HG03066 (cell line): Measurements from ENCODE around the gene SCFD2.
"Not testable (repeated sequence)": the region's sequence is repeated elsewhere in the genome, so short reads cannot be mapped to it uniquely, and the experiment has no call there.

ENCODE experiments used
- ATAC-seq: cut with Tn5 transposase; IDR thresholded peaks from one replicate; pipeline ENCODE4 v1.9.1; 2021; ENCODE audit warnings: low read depth; ENCODE audit not compliant: unreplicated experiment

Gene SCFD2

DNA sequence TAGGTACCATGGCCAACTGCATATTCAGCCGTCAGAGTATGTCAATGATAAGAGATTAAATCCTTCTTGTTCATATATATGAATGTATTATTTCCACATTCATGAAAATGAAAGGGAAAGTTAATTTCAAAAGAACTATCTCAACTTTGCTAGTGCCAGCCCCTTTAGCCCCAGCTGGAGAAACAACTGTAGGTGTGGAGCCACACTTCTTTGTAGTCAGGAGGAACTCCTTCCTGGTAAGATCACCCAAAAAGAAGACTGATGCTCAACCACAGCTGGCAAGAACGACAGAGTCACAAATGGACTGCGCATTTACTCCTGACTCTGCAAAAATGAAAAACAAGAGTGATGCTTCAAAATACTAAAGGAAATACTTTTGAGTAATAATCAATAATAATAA, 367.4 kb downstream of the SCFD2 start:
- no peak for ATAC-seq

DNA sequence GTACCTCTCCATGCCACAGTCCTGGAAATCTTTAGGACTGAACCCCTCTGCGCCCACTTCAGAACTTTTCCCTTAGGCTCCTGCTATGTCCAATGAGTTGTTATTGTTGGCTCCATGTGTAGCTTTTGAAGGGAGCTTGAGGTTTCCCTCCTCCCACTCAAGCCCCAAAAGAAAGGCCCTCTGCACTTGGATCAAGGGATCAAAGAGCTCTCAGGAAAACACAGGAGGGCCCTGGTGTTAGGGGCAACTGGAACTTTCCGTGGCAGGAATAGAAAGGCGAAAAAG, 368.8 kb downstream of the SCFD2 start:
- no peak for ATAC-seq

DNA sequence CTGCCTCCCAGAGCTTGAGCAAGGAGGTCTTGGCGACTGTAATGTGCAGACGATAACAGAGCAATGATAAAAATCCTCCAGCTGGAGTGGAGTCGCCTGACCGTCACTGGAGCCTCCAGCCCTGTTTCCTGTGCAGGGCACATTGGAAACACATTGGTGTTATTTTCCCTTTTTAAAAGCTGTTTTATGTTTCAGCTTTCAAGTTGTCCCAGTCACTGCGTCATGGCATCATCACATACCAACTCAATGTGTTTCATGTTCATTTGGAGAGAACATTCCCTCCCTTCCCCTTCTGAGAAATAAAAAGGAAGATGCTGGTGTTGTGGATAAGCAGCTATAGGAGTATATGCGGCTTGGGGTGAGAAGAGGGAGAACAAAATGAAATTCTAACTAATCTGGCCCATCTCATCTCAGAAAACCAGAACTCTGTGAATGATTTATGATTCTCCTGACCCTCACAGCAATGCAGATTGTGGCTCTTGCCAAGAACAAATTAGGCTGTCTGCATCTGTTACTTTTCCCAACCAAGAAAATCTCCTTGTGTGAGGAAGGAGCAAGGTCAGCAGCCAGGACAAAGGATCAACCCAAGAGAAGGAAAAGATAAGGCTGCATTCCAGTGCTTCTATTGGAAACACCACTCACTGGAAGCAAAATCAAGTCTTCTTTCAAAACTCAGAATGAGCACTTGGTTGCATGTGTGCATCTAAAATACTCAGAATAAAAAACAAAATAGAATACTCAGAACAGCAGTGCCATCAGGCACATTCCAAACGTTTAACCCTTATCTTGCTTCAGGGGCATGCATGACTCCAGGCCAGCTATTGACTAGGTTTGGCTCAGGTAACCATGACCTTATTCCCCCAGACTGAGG, 369.4 kb downstream of the SCFD2 start:
- ATAC-seq: no peak

DNA sequence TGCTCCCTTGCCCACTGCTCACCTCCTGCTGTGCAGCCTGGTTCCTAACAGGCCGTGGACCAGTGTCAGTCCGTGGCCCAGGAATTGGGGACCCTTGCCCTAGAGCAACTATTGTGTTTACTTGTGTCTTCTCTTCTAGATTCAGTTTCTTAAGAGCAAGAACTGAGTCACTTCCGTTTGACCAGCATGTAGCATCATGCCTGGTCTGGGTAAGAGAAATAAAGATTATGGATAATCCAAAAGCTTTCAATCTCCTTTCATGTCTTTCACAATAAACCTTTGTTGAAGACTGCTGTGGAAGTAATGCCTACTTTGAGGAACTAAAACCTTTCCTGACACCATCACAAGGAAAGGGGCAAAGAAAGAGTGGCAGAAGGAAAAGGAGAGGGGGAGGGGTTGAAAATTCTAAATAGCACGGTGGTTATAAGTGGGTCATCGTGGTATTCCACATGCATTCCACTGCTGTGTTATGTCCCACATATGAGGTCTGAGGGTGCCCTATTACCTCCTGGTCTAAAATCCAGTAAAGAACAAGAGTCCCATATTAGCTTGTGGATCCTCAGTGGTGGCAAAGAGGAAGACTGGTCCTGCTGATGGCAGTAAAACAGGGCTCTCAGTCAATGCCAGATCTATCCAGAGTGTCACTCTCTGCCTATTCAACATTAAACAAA, 370.4 kb downstream of the SCFD2 start:
- no peak for ATAC-seq

DNA sequence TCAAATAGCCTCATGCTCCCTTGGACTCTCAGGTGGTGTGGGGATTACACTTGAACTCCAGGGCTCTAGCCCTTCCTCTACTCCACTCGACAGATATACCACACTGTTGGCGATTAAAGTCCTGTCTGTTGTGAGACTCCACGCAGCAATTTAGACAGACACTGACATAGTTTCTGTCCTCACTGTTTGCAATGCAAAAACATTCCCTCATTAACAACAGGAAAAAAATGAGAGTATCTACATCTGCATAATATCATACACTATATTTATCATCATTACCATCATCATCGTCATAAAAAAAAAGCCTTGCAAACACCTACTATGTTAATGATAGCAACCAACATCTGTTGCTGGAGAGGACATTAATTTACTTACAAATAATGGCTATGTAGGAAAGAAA, 371.3 kb downstream of the SCFD2 start:
- no peak for ATAC-seq

DNA sequence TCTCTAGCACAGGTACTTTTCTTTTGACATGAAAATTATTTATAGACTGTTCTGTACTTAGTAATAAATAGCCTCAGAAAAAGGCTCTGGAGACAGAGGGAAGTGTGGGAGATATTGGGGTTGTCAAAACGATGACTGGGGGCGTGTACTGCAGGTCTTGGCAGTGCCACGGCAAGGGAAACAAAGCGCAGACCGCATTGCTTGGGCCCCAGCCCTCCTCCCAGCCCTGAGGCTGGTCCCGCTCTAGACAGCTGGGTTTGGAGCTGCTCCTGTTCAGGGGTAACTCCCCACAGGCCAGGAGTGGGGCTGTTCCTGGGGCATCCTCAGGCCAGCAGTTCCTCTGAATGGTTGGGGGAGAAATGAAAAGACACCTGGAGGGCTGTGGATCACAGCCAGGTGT, 372.1 kb downstream of the SCFD2 start:
- no peak for ATAC-seq

DNA sequence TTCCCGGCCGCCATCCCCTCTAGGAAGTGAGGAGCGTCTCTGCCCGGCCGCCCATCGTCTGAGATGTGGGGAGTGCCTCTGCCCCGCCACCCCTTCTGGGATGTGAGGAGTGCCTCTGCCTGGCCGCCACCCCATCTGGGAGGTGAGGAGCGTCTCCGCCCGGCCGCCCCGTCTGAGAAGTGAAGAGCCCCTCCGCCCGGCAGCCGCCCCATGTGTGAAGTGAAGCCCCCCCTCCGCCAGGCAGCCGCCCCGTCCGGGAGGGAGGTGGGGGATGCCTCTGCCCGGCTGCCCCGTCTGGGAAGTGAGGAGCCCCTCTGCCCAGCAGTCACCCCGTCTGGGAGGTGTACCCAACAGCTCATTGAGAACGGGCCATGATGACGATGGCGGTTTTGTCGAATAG, 373.3 kb downstream of the SCFD2 start:
- ATAC-seq: not testable (repeated sequence)

DNA sequence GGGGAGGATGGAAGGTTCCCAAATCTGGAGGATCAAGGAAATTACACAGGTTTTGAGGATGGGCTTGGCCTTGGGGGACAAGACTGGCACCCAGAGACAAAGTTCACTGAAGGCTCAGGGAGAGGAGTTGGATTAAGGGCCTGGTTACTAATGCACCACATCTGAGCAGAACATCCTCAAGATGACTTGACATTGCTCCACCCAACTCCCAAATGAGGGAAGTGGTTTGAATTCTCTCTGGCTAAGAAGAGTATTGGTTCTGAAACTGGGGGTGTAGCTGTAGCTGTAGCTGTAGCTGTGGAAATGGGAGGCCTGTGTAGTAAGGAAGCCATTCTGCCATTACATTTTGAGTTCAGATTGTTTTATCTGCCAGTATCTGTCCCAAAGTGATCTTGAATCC, 374.4 kb downstream of the SCFD2 start:
- no peak for ATAC-seq

DNA sequence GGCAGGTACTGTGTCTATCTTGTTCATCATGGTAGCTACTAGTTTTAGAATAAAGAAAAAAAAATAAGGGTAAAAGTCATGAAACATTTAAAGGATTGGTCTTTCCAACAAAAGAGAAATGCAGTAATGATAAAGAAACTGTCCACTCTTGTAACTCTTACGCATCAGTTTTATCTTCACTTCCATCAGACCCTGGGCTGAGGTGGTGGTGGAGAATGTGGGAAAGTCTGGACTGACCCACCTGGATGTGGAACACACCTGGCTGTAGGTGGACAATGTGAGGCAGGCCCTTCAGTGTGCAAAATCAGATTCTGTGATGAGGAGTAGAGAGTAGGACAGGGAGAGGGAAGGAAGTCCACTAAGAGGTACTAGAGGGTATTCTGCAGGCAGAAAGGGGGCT, 375.2 kb downstream of the SCFD2 start:
- ATAC-seq: no peak

DNA sequence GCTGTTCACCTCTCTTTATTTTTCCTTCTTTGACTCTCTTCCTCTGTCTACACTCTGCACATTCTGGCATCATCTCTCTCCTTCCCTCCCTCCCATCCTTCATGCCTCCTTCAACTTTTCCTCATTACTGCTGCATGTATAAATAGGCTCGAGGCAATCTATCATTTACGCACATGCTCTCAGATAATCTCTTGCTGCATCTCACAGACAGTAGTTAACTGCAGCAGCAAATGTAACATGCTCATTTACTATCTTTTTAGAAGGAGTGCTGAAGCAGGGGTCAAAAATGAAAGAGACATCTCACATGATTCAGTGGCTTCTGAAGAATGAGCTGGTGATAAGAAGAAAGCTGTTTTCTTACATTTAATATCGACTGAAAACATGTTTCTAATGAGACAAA, 376.0 kb downstream of the SCFD2 start:
- ATAC-seq: no peak

DNA sequence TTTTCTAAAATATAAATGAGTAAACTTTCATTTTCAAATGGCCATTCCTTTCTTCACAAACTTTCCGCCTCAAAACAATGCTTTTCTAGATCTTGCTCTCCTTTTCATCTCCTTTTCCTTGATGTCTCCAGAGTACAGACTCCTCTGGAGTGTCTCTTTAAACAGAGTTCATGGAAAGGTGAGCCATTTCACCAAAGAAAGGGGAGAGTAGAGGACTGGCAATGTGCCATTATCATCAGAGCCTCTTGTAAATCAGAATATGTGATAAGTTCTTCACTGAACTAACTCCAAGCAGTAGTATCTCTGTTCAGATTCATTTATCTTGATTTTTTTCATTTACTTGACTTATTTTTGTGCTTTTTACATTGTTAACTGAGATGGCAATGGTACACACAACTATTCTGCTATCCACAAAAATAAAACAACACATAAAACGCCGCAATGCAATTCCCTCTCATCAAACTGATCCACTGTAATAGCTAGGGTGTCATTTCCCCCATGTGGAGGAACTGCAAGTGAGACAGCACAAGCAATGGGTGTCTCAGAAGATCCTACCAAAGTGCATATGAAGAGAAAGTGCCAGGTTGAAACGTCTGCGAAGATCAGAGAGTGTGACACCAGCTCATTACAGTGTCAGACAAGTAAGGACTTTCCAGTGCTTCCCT, 378.3 kb downstream of the SCFD2 start:
- ATAC-seq: no peak

DNA sequence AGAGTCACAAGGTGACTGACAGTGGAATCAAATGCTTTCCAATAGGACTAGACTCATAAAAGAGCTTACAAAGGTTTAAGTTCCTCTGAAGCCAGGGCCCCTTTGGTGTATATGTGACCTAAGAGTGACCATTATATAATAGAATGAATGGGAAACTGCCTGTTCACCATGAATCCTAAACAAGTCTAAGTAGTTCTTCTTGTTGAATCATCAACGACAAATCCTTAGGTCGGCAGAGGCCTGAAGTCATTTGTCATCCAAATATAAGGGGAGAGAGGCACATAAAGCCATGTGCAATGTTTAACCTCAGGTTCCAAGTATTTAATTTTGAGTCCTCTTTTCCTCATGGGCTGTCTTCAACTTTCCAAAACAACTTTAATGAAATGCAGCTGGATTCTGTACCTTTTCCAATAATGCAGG, 381.4 kb downstream of the SCFD2 start:
- no peak for ATAC-seq

DNA sequence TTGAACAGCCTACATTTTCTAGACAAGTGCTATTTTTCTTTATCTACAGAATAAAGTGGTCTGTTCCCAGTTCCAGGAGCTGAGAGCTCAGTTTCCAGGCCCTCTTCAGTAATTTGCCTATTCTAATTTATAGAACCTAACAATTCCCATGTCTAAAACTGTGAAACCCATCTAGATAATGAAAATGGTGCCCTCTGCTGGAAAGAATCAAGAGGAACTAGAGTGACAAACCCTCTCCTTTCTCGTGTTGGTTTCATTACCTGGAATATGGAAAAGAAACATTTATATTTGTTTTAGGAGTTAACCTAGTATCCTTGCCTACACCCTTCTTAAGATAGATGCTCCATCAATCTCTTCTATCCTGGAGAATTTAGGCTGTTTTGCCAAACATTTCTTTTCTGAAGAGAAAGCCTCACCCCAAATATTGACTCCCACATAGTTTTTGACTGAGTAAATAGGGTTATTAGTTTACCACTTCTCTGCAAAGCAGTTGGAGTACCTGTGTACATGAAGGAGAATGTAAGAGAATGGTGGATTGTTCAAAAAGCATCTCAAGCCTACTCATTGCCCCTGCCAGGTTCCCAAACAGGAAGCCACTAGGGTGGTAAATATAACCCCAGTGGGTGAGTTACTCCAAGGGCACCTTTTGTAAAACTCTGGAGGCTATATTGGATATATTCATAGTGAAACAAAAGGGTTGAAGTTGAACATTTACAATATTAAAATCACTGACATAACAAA, 382.1 kb downstream of the SCFD2 start:
- ATAC-seq: no peak

DNA sequence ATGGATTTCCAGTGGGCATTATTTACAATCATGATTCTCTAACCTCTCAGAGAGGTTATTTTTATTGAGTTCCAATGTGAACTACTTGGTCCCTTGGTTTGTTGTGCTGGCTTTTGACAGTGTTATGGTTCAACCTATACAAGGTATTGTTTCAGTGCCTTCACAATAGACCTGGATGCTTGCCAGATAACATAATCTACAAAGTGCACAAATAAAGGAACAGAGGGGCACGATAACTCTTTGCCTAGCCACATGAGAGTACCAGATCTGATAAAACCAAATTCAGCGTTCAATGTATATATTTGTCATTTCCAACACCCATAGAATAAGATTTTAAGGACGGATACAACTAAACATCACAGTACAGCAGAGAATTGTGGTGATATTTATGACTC, 382.9 kb downstream of the SCFD2 start:
- ATAC-seq: no peak

DNA sequence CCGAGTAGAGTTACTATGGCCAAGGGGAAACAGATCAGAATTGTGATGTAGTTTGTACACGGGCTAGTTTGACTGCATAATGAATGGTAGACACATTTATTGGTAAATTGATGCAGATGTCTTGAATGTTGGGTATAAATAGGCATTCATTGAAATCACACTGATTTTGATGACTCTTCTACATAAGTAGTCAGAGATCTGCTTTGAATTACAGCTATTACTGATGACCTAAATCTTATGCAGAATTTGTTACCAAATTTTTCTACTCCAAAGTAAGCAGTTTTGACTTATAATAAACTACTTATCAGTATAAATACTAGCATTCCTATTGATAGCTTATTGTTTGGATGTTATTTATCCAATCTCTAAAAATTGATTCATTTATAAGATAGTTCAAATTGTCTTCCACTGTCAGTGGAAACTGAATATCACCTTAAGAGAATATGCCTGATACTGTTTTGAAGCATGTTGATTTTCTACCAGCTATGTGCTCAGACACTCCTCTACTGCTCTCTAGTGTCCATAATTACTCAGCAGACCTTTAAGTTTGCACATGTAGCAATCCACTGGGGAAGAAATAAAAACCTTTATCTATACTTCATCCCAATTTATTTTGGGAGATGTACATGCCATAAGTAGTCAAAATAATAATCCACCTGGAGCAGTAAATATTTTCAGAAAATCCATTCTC, 383.5 kb downstream of the SCFD2 start:
- no peak for ATAC-seq

DNA sequence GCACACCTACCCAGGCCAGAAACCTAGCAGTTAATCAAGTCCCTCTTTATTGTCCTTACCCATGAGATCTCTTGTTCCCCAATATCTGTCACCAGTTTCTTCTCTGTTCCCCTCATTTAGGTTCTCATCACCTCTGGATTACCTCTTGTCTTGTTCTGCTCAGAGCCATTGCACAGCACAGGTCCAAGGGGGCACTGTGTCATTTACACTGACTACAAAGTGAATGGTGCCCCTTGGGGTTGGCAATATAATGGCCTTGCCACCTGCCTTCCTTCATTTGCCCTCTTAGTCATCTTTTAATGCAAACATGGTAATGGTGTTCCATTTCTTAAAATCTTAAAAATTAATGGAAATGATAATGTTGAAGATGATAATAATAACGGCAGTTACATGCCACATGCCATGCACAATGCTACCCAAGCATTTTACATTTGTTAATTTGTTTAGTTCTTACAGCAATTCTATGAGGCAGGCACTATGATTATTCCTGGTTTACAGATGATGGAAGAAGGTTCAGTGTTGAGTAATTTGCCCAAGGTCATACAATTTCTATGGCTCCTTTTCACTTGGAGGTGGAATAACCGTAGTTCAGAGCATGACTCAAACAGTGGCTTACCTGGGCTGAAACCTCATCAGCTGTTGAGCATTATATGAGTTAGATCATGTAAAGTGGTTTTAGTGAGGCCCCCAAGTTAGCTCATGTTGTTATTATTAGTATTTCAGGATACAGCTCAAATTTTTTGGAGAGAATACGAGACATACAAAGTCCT, 385.9 kb downstream of the SCFD2 start:
- no peak for ATAC-seq

DNA sequence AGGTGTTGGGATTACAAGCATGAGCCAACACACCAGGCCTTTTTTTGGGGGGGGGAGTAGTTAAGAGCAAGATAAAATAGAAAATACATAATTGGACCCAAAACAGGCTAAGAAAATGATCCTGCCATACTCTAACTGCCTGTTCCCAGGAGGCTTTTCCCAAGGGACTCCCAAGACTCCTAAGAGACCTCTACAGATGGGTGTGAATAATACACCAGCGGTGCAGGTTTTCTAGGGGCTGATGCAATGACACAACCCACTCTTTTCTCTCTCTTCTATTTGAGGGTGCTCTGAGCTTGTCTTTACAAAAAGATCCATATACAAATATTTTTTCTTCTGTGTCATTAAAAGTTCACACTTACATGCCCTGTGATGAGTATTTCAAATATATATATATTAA, 386.8 kb downstream of the SCFD2 start:
- ATAC-seq: no peak

DNA sequence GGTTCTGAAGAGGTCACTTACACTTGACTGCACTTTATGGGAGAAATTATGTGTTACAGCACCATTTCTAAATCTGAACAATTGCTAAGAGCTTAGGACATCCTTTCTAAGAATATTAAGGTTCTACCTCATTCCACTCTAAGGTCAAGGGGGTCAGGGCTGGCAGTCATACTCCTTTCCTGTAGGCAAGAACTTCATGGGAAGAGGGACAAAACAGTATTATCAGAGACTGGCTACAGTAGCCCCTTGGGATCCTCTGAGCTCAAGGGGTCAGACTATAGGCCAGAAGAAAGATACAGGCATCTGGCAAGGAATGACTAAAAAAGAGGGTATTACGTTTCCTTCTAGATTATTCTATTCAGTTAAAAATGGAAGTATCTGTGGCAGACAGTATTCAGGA, 388.6 kb downstream of the SCFD2 start:
- no peak for ATAC-seq

DNA sequence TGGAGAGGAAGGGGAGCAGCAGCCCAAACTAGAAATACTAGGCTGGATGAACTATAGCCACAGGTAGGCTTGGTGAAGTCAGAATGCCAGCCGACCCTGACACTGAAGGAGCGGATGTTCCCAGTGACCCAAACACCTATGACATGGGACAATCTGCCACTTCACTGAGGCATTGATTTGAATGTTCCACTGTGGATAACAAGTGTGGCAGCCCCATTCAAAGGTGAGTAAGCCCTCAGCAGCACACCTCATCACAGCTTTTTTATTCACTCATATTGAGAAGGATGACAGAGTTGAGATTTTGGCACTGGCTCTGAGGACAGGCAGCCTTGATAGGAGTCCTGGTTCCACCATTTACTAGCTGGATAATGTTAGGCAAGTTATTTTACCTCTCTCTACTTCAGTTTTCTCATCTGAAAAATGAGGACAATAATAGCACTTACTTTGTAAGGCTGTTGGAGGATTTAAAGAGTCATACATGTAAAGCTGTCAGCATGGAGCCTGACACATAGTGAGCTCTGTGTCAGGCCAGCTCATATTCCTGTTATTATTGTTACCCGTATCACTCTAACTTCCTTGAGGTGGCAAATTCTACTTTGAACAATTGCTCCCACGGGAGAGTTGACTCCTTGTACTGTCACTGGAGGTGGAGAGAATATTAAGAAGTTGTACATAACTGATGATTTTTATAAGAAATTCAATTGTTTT, 389.2 kb downstream of the SCFD2 start:
- ATAC-seq: no peak
